HL-60/S4 treated with retinoic acid at 250 ng/mL for 4 days and 3 days (cell line): ENCODE data around the gene KIF25.

Experiments used
- in situ Hi-C: fragments of 300-500 bp; cut with MboI; formaldehyde crosslinking; loops from 2 replicates; pipeline ENCODE4 v1.7.0; 2022; ENCODE audit warnings: low sequenced_read_pairs

KIF25 gene

GRCh38 chr6:168049277-168049676, 51.8 kb downstream of the KIF25 start:
- in situ Hi-C loops, result no loop called here

GRCh38 chr6:168049706-168050224, 52.3 kb downstream of the KIF25 start:
- in situ Hi-C loops, result no loop called here

- in situ Hi-C loops, result no loop called here
Observed at GRCh38 chr6:168050225-168050880, 52.9 kb downstream of the KIF25 start.

GRCh38 chr6:168050881-168051586, 53.6 kb downstream of the KIF25 start:
- in situ Hi-C loops, result no loop called here

GRCh38 chr6:168051648-168052047, 54.2 kb downstream of the KIF25 start:
- in situ Hi-C loops, result no loop called here

GRCh38 chr6:168052291-168052891, 54.9 kb downstream of the KIF25 start:
- in situ Hi-C loops, result no loop called here

- in situ Hi-C loops, result no loop called here
Observed at GRCh38 chr6:168053086-168053956, 55.9 kb downstream of the KIF25 start.

GRCh38 chr6:168053957-168054471, 56.5 kb downstream of the KIF25 start:
- in situ Hi-C loops, result no loop called here

- in situ Hi-C loops, result no loop called here
Observed at GRCh38 chr6:168054765-168055560, 57.5 kb downstream of the KIF25 start.

- in situ Hi-C loops, result no loop called here
Observed at GRCh38 chr6:168055696-168056489, 58.4 kb downstream of the KIF25 start.

- in situ Hi-C loops, result no loop called here
Observed at GRCh38 chr6:168056892-168057527, 59.5 kb downstream of the KIF25 start.

- in situ Hi-C loops, result no loop called here
Observed at GRCh38 chr6:168057836-168058235, 60.4 kb downstream of the KIF25 start.

GRCh38 chr6:168058691-168059551, 61.5 kb downstream of the KIF25 start:
- in situ Hi-C loops, result no loop called here

- in situ Hi-C loops, result no loop called here
Observed at GRCh38 chr6:168060521-168060931, 63.1 kb downstream of the KIF25 start.

- in situ Hi-C loops, result no loop called here
Observed at GRCh38 chr6:168061269-168062210, 64.1 kb downstream of the KIF25 start.
